ENCODE results near the gene VIPR1. TPM values are rescaled to one million over a fixed set of nuclear protein-coding genes. Genes with fewer than 3 reads are reported as not detected.

VIPR1 gene
- total and polyA plus RNA-seq, 2 donors (not counting 1 experiment from before 2014, with no cell fraction given), result 0.79 to 5.8 TPM

- no peaks in the 10 kb centered on the region for H3K36me3 ChIP-seq (replicated peaks in 1 of 2; ENCODE audit: control extremely low read depth in 1 of 2, control insufficient read depth in 1 of 2, extremely low read depth in 1 of 2, insufficient read depth in 2 of 2, low read length in 1 of 2)
- no peak overlapping the region for H3K9ac ChIP-seq (ENCODE audit: low read length)
- no peak overlapping the region for H3K4me2 ChIP-seq (replicated peaks; ENCODE audit: low read depth, low read length, poor library complexity, severe bottlenecking)
- no peak overlapping the region for H2AFZ ChIP-seq (ENCODE audit: insufficient read depth, low read depth, low read length, poor library complexity, severe bottlenecking)
- CTCF ChIA-PET, result no interaction called here
- DNase-seq (no peak), ATAC-seq (ENCODE audit: low read depth) (no peak)
- no peak overlapping the region for H3K4me3 Mint-ChIP-seq
- peaks cover 10% of the 10 kb centered on the region for H3K27me3 Mint-ChIP-seq
- 88% methylated on average over 6 of the region's 6 CpGs for WGBS (ENCODE audit: insufficient coverage)
- peaks cover 0 to 18% (median 11%) of the 10 kb centered on the region in 4 experiments for H3K27me3 ChIP-seq (replicated peaks in 1 of 4; ENCODE audit: control extremely low read depth in 1 of 4, control insufficient read depth in 3 of 4, insufficient read depth in 4 of 4, low read length in 3 of 4)
- TF ChIP-seq, protein P1, sequence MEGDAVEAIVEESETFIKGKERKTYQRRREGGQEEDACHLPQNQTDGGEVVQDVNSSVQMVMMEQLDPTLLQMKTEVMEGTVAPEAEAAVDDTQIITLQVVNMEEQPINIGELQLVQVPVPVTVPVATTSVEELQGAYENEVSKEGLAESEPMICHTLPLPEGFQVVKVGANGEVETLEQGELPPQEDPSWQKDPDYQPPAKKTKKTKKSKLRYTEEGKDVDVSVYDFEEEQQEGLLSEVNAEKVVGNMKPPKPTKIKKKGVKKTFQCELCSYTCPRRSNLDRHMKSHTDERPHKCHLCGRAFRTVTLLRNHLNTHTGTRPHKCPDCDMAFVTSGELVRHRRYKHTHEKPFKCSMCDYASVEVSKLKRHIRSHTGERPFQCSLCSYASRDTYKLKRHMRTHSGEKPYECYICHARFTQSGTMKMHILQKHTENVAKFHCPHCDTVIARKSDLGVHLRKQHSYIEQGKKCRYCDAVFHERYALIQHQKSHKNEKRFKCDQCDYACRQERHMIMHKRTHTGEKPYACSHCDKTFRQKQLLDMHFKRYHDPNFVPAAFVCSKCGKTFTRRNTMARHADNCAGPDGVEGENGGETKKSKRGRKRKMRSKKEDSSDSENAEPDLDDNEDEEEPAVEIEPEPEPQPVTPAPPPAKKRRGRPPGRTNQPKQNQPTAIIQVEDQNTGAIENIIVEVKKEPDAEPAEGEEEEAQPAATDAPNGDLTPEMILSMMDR (IDR thresholded peaks at IDR 0.05), result no peak
- no peak for TF ChIP-seq EZH2 (IDR thresholded peaks at IDR 0.05; ENCODE audit: borderline replicate concordance, insufficient read depth, low read depth, low read length, poor library complexity, severe bottlenecking)
- H3K27ac Mint-ChIP-seq, result no peak overlapping the region
- H3K27ac ChIP-seq (ENCODE audit: low read length in 2 of 2), result no peak overlapping the region
- H3K79me2 ChIP-seq (ENCODE audit: control insufficient read depth, insufficient read depth, low read length), result no peaks in the 10 kb centered on the region
- no peaks in the 10 kb centered on the region for H3K9me3 ChIP-seq (ENCODE audit: control extremely low read depth in 1 of 3, control insufficient read depth in 2 of 3, insufficient read depth in 1 of 3, low read length in 2 of 3)
- H4K20me1 ChIP-seq (ENCODE audit: control insufficient read depth, insufficient read depth, low read length, poor library complexity, severe bottlenecking), result no peaks in the 10 kb centered on the region
- H3K9me3 Mint-ChIP-seq (ENCODE audit: insufficient read depth), result no peaks in the 10 kb centered on the region
- POLR2A ChIA-PET, result no interaction called here
- no peak overlapping the region for H3K4me3 ChIP-seq (ENCODE audit: control extremely low read depth in 1 of 5, extremely low read depth in 1 of 5, insufficient read depth in 1 of 5, low read depth in 2 of 5, low read length in 4 of 5)
- intact Hi-C loops (cut with micrococcal nuclease), result no loop called here
- peaks cover 25% of the 10 kb centered on the region for H3K4me1 Mint-ChIP-seq
- peaks cover 11 to 21% of the 10 kb centered on the region in 2 donors for H3K4me1 ChIP-seq (ENCODE audit: control insufficient read depth in 2 of 2, insufficient read depth in 2 of 2, low read length in 2 of 2)
These were observed 2.8 kb downstream of the VIPR1 start for GRCh38 chr3:42505128-42505848.

GRCh38 chr3:42505849-42506410 is 3.5 kb downstream of the VIPR1 start:
- no peaks in the 10 kb centered on the region for H3K9me3 Mint-ChIP-seq (ENCODE audit: insufficient read depth)
- peaks cover 11 to 19% of the 10 kb centered on the region in 2 donors for H3K4me1 ChIP-seq (ENCODE audit: control insufficient read depth in 2 of 2, insufficient read depth in 2 of 2, low read length in 2 of 2)
- no peak overlapping the region for H3K4me2 ChIP-seq (replicated peaks; ENCODE audit: low read depth, low read length, poor library complexity, severe bottlenecking)
- no peaks in the 10 kb centered on the region for H3K36me3 ChIP-seq (replicated peaks in 1 of 2; ENCODE audit: control extremely low read depth in 1 of 2, control insufficient read depth in 1 of 2, extremely low read depth in 1 of 2, insufficient read depth in 2 of 2, low read length in 1 of 2)
- WGBS (ENCODE audit: insufficient coverage), result 91% methylated on average over 4 of the region's 4 CpGs
- DNase-seq, result no peak
- H3K9me3 ChIP-seq (ENCODE audit: control extremely low read depth in 1 of 3, control insufficient read depth in 2 of 3, insufficient read depth in 1 of 3, low read length in 2 of 3), result no peaks in the 10 kb centered on the region
- intact Hi-C loops (cut with micrococcal nuclease), result no loop called here
- H3K4me1 Mint-ChIP-seq, result peaks cover 20% of the 10 kb centered on the region
- H3K9ac ChIP-seq (ENCODE audit: low read length), result no peak overlapping the region
- ChIA-PET CTCF (interaction anchor here (1.2 kb wide), 1 partner anchor 8 kb away, joined by 4 read pairs; no protein-coding TSS in a partner anchor), POLR2A (no interaction called here)
- no peak overlapping the region for H3K27ac ChIP-seq (ENCODE audit: low read length in 2 of 2)
- H2AFZ ChIP-seq (ENCODE audit: insufficient read depth, low read depth, low read length, poor library complexity, severe bottlenecking), result no peak overlapping the region
- no peak overlapping the region for H3K4me3 ChIP-seq (ENCODE audit: control extremely low read depth in 1 of 5, extremely low read depth in 1 of 5, insufficient read depth in 1 of 5, low read depth in 2 of 5, low read length in 4 of 5)
- no peaks in the 10 kb centered on the region for H3K79me2 ChIP-seq (ENCODE audit: control insufficient read depth, insufficient read depth, low read length)
- TF ChIP-seq EZH2 (IDR thresholded peaks at IDR 0.05; ENCODE audit: borderline replicate concordance, insufficient read depth, low read depth, low read length, poor library complexity, severe bottlenecking), result no peak
- TF ChIP-seq, protein P1 (IDR thresholded peaks at IDR 0.05), result no peak
- no peaks in the 10 kb centered on the region for H4K20me1 ChIP-seq (ENCODE audit: control insufficient read depth, insufficient read depth, low read length, poor library complexity, severe bottlenecking)
- H3K27me3 Mint-ChIP-seq, result peaks cover 4% of the 10 kb centered on the region
- H3K4me3 Mint-ChIP-seq, result no peak overlapping the region
- H3K27ac Mint-ChIP-seq, result no peak overlapping the region
- H3K27me3 ChIP-seq (replicated peaks in 1 of 4; ENCODE audit: control extremely low read depth in 1 of 4, control insufficient read depth in 3 of 4, insufficient read depth in 4 of 4, low read length in 3 of 4), result peaks cover 0 to 12% (median 5%) of the 10 kb centered on the region in 4 experiments
- no peak for ATAC-seq (ENCODE audit: low read depth)
